Activated T-cell treated with anti-CD3 and anti-CD28 coated beads for 4 hours (primary cell): ENCODE measurements around the gene DOCK9.
A peak's percentile ranks its signal among the peaks of the same experiment; 100 is the strongest.
"Not testable (repeated sequence)": the region's sequence is repeated elsewhere in the genome, so short reads cannot be mapped to it uniquely, and the experiment has no call there.

Source experiments
- DNase-seq: peaks from one replicate; pipeline ENCODE4 v3.0.0-alpha.2; 2020

DOCK9 gene

DNA sequence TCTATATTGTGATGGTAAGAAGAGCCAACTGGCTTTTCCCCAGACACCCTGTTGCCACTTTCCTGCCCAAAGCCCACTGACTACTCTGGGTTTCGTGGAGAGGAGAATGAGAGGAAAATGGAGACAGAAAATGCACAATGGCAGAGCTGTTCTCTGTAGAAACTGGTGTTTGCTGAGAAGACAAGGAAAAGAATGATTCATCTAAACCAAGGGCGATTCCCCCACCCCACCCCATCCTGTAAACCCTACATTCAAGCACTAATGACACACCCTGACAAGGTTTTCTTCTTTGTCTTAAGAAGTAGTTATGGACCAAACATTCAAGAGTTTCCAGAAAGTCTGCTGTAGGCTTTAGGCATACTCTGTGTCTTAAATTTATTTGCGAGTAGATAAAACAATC is 68.8 kb downstream of the DOCK9 start:
- peak; percentile 19 for DNase-seq

DNA sequence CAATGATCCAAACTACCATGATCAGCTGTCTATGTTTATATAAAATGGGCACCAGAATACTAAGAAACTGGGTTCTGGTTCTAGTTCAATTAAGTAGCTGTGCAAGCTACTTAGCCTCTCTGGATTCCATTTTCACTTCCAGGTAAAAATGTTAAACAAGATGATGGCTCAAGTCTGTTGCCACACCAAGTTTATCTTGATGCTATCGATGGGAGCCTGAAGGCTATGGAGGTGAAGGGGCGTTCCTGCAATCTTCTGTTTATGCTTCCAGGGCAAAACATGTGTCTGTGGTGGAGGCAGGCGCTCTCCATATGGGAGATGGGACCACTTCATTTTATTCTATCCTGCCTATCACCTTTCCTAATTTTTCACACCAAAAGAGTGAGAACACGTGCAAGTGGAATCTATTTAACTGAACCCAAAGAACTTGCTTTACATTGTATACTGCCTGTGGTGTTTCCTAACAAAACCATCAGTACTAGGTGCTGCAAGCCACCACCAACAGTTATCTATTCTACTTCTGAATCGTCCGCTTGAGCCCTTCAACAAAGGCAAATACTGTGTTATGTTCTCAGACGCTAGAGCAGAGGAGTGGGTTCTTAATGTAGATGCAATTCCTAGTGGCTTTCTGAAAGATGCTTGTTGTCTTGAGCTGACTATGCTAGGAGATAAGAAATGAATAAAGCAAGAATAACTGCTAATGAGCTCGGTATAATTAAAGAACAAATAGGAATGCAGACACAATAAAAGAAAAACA is 70.9 kb downstream of the DOCK9 start:
- DNase-seq: no peak

DNA sequence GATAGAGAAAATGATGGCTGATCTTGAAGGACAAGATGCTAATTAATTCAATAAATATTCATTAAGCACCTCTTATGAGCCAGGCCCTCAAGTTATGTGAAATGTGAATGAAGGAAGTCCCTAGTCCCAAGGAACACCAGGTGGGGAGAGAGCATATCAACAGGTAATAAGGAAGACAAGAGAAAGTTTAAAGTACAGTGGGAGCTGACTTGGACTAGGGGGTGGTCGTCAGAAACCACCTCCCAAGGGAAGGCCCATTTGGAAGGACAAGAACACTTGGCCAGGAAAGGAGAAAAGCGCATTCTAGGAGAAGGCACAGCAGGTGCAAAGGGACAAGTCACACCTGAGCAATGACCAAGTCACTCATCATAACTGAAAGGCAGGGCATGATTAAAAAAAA is 72.7 kb downstream of the DOCK9 start:
- no peak for DNase-seq

- no peak for DNase-seq
These were observed 77.4 kb downstream of the DOCK9 start for GRCh38 chr13:98900442-98900841.

DNA sequence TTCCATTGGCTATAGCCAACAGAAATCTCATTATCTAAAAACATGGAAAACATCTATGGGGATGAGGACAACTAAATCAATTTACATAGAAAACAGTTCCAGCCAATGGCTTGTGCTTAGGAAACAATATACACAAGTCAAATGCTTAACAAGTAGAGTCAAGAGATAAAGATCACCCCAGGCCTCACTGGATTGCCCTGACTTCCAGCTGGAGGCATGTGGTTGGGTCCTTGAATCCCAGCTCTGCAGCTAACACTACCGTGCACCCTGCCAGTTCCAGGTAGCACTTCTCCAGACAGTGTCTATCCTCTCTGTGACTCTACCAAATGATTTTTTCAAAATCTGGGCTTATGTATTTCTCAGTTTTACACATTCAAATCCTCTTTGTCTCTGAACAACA is 80.2 kb downstream of the DOCK9 start:
- no peak for DNase-seq

- DNase-seq: no peak
These were observed 81.1 kb downstream of the DOCK9 start for GRCh38 chr13:98896868-98897144.

- DNase-seq: no peak
These were observed 81.6 kb downstream of the DOCK9 start for GRCh38 chr13:98896083-98896867.

DNA sequence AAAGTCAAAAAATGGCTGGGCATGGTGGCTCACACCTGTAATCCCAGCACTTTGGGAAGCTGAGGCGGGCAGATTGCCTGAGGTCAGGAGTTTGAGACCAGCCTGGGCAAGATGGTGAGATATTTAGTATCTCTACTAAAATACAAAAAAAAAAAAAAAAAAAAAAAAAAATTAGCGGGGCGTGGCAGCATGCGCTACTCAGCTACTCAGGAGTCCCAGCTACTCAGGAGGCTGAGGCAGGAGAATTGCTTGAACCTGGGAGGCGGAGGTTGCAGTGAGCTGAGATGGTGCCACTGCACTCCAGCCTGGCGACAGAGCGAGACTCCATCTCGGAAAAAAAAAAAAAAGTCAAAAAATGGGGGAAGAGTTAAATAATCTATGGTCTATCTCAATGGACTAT is 83.0 kb downstream of the DOCK9 start:
- DNase-seq: not testable (repeated sequence)

DNA sequence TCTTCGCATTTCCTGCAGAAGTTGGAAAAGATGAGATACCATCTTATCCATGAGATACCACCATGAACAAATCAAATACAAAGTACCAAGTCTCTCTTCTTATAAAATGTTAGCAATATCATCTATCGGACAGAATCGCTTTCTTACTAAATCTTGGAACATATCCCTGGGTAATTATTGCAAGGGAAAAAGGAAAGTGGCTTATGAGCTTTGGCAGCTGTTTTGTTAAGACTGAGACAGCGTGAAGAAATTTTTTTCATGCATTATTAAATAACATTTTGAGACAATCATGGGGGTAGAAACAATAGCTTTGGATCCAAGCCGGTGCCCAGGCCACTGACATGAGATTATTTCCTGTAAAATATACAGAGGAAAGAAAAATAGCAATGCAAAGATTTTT is 84.5 kb downstream of the DOCK9 start:
- DNase-seq: no peak

GRCh38 chr13:98892821-98893220 is 85.0 kb downstream of the DOCK9 start:
- no peak for DNase-seq

- no peak for DNase-seq
These were observed 85.8 kb downstream of the DOCK9 start for GRCh38 chr13:98892077-98892476.

- no peak for DNase-seq
These were observed 86.9 kb downstream of the DOCK9 start for GRCh38 chr13:98890925-98891324.

DNA sequence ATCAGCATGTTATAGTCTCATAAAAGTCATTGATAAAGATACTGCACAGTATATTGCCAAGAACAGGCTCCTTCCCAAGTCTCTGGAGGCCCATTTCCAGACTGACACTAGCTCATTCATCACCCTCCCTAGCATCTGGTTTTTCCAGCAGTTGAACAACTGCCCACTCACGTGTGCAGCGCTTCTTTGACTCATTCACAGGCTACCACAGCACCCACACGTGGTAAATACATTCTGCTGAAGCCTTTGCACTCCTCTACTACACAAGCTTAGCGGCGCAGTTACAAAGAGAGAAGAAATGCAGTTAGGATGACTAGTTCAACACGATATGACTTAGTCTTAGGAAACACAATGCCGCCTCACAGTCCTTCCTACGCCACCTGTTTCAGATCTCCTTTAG is 87.7 kb downstream of the DOCK9 start:
- DNase-seq: peak; percentile 5

DNA sequence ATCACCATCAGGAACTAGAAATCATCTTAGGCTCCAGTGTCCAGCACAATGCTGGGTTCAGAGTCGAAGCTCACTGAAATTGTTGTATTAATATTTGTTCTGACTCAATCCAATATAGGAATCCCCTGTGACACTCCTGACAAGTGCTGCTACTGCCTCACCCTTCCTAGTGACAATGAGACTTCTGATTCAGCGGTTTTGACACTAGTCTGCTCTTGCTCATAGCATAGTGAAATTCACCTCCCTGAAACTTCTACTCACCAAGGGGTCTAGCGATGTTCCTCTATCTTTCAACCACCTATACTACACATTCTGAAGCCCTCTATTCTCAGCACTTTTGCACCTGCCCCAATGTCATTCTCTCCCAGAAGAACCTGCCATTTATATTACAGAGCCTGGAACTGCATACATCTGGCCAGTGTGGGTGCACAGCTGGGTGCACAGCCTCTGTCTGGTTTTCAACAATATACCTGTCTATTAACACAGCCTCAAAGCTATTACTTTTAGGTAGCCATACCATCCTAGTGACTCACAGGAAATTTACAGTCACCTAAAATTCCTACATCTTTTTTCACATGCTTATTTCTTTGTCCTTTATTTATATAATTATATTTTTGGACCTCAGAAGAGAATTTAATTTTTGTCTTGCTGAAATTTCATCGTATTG is 88.3 kb downstream of the DOCK9 start:
- no peak for DNase-seq

GRCh38 chr13:98888890-98889279 is 89.0 kb downstream of the DOCK9 start:
- DNase-seq: no peak

DNA sequence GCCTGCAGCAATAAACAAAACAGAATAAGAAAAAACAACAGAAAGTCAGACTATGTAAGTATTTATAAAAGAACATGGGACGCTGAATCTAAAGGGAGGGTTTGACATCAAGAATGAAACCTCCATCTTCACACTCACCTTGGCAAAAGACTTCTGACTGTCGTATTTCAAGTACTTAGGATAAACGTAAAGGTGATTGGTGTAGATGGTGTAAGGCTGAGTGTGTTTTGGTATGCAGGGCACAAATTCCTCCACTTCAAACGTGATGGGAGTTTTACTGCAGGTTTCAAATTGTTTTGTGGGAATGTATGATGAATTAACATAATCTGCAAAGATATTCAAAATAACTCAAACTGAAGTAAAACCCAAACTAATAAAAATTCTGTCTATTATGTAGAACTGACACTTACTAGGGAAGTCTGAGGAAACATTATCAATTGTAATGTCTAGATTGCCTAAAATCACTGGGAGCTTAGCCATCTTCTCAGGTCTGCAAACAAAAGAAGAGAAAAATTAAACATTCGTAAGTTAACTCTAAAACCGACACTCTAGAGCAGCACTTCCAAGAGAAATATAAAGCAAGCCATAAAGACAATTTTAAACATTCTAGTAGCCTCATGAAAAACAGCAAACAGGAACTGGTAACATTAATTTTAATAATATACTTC is 89.5 kb downstream of the DOCK9 start:
- no peak for DNase-seq

DNA sequence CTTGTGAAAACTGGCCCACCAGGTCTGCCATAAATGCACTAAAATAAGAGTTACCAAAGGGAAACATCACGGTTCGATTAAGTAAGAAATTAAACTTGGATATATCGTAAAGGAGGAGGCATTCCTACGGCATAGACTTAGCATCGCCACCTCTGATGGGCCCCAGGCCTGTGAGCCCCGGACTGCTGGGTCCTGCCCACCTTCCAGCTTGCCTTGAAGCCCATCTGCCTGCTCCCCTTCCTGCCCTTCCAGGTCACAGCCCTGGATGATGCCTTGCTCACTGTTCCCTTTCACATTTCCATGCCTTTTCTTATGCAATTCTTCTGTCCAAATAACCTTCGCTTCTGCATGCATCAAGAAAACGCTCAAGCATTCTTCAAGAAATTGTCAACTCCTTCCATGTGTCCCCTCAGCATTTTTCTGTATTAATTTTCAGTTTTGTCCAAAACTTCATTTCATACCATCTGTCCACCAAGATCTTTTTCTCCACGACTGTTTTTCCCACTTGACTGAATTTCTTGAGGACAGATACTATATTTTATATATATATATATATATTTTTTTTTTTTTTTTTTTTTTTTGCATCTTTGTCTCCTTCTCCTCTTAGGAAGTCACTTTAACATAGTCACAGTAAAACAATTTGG is 91.2 kb downstream of the DOCK9 start:
- DNase-seq: no peak

GRCh38 chr13:98885600-98885999 is 92.3 kb downstream of the DOCK9 start:
- no peak for DNase-seq

GRCh38 chr13:98883998-98884397 is 93.9 kb downstream of the DOCK9 start:
- no peak for DNase-seq

DNA sequence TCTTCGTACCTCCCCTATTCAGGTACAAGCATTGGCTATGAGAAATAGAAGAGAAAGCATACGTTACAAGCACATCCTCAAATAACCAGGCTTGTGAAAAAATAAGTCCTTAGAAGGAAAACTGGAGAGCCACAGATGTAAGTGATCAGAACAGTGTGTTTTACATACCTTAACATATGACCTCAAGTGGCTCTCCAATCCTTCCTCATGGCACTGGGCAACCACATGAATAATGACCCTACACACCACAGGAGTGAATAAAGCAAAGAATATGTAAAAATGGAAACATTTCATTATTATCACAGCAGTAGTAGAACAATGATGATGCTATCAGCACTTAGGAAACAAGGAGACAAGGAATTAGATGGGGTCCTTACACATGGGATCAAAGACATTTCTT is 96.5 kb downstream of the DOCK9 start:
- no peak for DNase-seq

GRCh38 chr13:98880677-98881076 is 97.2 kb downstream of the DOCK9 start:
- no peak for DNase-seq

DNA sequence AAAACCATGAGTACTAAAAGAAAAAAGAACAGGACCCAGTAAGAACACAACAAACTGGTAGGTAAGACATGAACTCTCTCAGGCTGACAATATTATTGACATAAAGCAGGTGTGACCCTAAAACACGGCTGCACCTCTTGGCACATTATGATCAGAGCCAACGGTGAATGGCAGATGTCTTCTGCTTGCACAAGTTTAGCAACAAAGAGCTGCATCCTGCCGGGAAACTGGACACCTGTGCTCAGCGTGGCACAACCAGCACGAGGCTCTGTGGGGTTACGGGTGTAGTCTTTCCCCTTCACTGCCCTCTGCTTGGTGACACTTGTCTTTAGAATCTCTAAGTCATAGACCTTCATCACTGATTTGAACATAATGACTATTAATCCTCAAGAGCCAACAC is 97.9 kb downstream of the DOCK9 start:
- no peak for DNase-seq

DNA sequence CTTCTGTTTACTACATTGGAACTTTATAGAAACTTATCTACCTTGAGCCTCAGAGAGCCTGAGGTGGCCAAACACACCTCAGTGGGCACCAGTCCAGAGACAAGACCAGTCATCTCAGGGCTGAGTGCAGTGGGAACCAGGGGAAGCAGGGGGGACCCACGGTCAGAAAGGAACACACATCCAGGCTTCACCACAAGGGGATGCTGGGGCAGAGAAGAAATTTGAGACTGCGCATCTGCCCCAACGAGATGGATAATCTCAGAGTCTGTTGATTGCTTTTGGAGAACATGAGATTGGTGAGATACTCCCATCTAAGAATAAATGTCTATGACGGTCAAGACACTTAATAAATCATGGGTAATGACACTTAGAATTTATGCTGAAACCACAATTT is 98.7 kb downstream of the DOCK9 start:
- no peak for DNase-seq
